NCI-H226 (cell line): Measurements from ENCODE around the gene CLIP4.

ENCODE experiments used
- DNase-seq: peaks from one replicate; pipeline ENCODE4 v3.0.0-alpha.2; 2015

CLIP4 gene

DNA sequence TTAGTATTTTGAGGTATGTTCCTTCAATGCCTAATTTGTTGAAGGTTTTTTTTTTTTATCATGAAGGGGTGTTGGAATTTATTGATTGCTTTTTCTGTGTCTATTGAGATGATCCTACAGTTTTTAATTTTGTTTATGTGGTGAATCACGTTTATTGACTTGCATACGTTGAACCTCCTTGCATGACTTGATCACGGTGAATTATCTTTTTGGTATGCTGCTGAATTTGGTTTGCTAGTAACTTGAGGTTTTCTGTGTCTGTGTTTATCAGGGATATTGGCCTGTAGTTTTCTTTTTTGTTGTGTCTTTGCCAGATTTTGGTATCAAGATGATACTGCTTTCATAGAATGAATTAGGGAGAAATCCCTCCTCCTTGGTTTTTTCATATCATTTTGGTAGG lies 23.9 kb downstream of the CLIP4 start:
- no peak for DNase-seq

- no peak for DNase-seq
Observed at GRCh38 chr2:29139731-29140130, 24.5 kb downstream of the CLIP4 start.

DNA sequence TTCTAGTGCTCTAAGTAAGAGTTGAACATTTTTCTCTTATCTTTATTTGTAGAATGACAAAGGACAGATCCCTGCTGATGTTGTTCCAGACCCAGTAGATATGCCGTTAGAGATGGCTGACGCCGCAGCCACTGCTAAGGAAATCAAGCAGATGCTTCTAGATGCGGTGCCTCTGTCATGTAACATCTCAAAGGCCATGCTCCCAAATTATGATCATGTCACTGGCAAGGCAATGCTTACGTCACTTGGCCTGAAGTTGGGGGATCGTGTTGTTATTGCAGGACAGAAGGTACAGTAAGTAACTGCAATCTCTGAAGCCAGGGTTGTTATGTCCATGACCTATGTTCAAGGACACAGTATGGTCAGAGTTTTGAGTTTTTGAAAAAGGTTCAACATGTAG lies 28.4 kb downstream of the CLIP4 start:
- no peak for DNase-seq

DNA sequence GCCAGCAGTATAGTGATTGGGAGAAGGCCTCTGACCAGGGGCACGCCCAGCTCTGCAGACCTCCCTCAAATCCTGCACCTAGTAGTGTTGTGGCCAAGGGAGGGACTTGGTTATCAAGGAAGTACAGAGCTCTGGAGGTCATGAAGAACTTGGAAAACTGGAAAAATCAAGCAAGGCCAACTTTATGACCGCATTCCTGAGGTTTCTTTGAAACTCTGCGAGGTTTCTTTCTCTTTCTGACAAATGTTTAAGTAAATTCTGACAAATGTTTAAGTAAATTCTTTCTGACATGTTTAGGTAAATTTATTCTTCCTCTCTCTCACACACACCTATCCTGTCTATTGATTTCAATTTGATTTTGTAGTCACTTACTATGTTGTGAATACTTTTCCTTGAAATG lies 31.0 kb downstream of the CLIP4 start:
- DNase-seq, result no peak

DNA sequence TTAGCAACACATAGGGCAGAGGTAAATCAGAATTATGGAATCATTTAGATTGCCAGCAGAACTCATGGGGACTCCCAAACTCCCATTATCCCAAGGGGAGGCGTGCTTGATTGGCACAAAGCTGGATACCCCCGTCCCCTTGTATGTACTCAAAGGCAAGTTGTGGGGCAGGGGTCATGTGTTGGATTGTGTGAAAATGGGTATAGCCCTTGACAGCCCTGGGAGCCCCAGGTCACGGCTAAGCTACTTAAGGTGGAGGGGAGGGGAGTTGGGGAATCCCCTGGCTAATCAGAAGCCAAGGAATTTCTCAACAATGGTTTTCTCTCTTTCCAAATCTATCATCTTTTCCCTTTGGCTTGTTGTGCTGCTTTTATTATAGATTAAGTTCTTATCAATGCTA lies 32.7 kb downstream of the CLIP4 start:
- DNase-seq, result no peak

DNA sequence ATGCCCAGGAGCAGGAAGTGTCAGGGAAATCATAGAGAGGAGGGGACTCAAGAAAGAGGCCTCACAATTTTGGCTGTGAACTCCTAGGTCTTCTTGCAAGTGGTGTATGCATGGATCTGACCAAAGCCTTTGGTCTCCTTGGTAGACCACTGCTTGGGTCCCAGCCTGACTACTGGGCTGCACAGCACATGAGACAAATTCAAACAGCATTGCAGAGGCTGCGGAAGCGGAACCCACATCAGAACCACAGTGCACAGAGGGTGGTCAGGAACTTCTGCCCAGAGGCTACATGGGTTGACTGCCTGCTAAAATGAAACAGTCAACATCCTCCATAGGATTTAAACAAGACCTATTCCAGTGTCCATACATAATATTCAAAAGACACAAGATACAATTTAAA lies 39.4 kb downstream of the CLIP4 start:
- DNase-seq, result no peak

- no peak for DNase-seq
Observed at GRCh38 chr2:29155578-29155977, 40.4 kb downstream of the CLIP4 start.

- DNase-seq, result no peak
Observed at GRCh38 chr2:29157131-29157530, 41.9 kb downstream of the CLIP4 start.

- DNase-seq, result no peak
Observed at GRCh38 chr2:29159125-29159524, 43.9 kb downstream of the CLIP4 start.

DNA sequence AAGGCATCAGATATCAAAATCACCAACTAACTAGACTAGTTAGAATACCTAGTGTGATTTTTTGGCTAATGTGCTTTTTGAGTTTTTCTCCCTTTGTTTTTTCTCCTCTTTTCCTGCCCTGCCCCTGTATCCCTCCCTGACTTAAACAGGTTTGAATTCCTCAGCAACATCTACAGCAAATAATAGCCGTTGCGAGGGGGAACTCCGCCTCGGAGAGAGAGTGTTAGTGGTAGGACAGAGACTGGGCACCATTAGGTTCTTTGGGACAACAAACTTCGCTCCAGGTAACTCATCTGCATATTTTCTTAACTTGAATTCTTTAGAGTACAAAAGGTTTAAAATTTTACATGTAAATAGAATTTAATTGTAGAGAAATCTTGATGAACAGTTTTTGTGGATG lies 45.0 kb downstream of the CLIP4 start:
- DNase-seq, result no peak

DNA sequence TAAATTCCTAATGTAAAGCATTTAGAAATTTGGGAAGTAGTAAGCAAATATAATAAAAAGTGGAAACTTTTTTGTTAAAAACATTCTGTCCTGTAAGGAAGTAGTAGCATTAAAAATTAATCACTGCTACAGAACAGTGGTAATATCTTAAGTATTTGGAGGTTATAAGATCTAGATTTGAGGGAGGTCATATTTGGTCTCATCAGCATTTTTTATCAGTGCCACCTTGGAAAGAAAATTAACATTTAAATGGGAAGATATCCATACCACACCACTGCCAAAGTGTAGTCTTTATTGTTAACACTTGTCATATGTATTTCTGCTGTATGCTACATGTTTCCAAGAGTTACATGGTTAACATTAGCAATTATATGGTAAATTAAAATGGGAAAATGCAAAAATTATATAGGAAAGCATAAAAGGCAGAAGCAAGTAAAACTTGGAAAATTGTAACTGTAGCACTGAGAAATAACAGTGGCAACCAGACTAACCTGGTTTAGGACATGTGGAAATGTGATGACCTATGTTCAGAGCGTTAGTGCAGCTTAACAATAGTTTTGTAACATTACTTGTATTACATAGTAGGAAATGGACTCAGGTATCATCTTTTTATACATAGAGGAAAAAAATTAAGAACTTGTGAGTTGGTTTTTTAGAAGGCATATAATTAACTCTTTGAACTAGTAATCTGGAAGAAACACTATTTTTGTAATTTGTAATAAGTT lies 47.2 kb downstream of the CLIP4 start:
- DNase-seq, result no peak

DNA sequence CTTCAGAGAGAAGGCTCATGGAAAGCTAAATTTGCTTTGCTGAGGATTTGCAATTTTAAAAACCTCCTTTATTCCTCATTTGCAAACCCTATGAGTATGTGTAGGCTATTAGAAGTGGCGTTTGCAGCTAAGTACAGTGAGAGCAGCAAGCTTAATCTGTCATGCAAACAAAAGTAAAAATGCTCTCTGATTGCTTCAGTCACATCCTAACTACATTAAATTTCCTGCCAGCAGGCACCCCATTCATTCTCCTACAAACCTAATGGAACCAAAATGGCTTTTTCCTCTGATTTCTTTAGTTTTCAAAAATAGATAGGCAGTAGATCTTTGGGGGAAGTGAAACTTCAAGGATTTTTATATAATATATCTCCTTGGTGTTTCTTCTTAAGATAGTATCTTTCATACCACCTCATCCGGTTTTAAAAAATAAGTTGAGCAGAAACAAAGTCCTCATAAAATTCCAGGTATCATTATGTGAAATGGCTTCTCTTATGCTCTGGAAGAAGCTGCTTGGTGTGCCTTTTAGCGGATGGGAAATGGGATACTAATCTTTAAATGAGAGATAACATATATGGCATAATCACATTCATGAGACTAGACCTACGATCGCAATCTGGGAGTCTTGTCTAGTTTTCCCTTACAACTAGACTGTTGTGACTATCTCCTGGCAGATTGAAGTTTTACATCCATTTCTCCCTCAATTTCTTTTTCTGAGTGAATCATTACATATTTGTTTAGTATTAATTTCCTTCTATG lies 49.1 kb downstream of the CLIP4 start:
- DNase-seq, result no peak

GRCh38 chr2:29165362-29166241 lies 50.4 kb downstream of the CLIP4 start:
- DNase-seq, result no peak

- no peak for DNase-seq
Observed at GRCh38 chr2:29166242-29167039, 51.2 kb downstream of the CLIP4 start.

DNA sequence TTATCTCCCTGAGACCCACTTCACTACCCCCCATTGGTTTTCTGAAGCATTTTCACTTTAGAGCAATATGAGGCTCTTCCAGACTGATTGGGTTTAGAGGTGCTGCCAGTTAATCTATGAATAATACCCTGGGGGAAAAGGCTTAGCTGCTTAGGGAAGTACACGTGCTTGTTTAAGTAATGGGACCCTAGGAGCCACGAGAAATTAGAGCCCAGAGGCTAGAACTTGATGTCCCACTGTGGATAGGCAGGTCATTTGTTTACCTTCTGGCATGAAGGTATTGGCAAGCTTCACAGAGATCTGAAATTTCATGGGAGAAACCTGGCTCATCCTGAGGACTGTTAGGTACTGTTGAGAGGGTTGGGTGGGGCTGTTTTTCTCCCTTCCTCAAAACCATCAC lies 59.7 kb downstream of the CLIP4 start:
- no peak for DNase-seq

DNA sequence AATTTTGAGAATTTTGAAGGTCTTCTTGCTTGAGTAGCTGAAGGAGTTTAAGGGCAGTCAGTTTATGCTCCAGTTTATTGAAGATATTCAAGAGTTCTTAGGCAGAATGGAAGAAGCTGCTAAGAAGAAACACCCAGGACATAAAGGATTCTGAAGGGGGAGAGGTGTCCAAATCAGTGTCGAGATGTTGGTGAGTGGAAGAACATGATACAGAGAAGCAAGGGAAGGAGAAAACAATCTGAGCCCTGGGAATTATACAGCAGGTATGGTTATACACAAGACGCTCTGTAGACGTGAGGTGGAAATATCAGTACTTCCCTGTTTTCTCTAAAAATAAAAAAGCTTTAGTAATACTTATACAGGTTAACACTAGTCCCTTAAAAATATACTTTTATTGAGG lies 60.1 kb downstream of the CLIP4 start:
- DNase-seq, result no peak

DNA sequence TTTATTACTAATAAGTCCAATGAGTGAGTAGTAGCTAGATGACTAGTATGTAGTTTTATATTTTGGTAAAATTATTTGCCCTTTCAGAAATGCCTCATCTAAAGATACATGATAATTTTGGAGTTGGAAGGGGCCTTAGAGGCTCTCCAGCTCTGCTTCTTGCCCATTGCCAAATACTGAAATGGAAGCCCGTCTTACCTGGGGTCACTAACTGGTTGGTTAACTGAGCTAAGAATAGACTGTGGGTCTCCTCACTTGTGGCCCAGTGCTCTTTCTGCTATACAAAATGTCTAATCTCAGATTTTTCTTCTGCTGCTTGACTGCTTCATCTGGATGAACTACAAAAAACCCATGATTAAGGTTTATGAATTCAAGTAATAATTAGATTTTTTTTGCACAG lies 67.1 kb downstream of the CLIP4 start:
- DNase-seq, result no peak

- DNase-seq, result no peak
Observed at GRCh38 chr2:29182920-29183319, 67.7 kb downstream of the CLIP4 start.

DNA sequence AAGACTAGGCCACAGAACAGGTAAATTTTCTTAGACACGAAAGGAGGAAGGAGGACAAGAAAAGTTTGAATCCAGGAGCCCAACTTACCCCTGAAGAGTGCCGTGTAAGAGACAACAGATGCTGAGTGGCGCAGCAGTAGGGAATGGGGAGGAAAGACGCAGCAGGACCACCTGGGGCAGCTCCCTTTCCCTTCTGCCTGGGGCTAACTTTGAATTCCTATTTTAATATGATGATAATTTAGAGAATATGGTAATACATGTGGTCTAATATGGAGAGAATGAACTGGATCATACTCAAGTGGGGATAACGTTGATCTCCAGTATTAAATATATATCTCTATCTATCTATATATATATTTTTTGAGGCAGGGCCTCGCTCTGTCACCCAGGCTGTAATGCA lies 69.3 kb downstream of the CLIP4 start:
- no peak for DNase-seq

- no peak for DNase-seq
Observed at GRCh38 chr2:29186817-29187216, 71.6 kb downstream of the CLIP4 start.

GRCh38 chr2:29187926-29188325 lies 72.7 kb downstream of the CLIP4 start:
- DNase-seq, result no peak

- no peak for DNase-seq
Observed at GRCh38 chr2:29189052-29189451, 73.8 kb downstream of the CLIP4 start.

- no peak for DNase-seq
Observed at GRCh38 chr2:29191817-29192216, 76.6 kb downstream of the CLIP4 start.
